HUDEP-2 (cell line): ENCODE results near the gene SLC22A23.

Experiments used
- DNase-seq, 76 experiments: peaks; one replicate each; lab custom pipeline; 2025; ENCODE audit not compliant: unreplicated experiment in 76 of 76; lab: John Stamatoyannopoulos, UW

Gene SLC22A23

DNA sequence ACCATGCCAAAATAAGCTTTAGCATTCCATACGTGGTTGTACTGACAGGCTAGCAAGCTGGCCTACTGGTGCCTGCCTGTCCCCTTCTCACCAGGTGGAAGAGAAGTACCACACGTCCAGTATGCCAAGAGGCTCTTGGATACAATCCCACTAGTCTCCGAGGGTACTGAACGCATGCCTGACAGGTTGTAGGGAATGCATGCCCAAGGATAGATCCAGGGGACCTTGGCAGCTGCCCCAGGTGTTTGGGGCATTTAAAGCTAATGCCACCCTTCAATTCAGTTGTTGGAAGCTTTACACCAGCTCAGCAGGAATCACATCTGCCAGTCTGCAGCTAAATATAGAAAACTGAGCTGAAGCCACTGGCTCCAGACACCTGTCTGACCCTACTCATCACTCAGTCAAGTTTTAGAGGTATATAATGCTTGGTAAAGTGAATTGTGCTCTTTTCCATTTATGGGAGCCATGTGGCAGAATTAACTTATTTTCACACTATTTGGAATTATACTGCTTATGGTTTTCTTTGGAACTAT lies 234.3 kb downstream of the SLC22A23 start:
- DNase-seq, result no peak

DNA sequence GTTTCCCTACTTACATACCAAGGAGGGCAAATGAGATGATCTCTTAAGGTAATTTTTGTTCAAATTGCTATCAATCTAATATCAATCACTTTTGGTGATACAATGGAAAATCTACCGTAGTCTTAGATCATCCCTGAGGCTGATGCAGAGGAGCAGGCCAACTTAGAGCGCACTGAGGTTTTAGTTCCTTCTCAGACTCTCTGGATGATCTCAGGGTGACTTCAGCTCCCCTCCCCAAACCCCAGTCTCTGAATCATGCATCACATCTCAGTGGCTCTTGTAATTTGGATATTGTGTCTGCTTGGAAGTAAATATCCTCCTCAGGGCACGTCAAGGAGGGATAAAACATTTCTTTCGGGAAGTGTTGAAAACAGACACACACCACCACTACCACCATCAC lies 235.3 kb downstream of the SLC22A23 start:
- no peak for DNase-seq

DNA sequence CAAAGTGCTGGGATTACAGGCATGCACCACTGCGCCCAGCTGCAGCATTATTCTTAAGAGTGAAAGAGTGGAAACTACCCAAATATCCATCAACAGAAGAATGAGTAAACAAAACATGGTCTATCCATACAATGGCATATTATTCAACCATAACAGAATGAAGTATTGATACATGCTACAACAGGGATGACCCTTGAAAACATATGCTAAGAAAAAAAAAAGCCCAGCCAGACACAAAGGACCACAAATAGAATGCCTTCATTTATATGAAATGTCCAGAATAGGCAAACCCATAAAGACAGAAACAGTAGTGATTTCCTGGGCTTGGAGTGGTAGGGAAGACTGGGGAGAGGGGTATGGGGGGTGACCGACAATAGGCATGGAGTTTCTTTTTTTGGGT lies 236.5 kb downstream of the SLC22A23 start:
- no peak for DNase-seq
